Stomach (tissue), 9 donors: ENCODE data around the gene PCAT6. TPM values are rescaled to one million over a fixed set of nuclear protein-coding genes. Genes with fewer than 3 reads are reported as not detected.

Experiments
- DNase-seq, 2 donors: peaks; one replicate each; pipeline versions ENCODE4 v3.0.0 to v3.0.0-alpha.2; 2013 to 2019
- H3K27ac ChIP-seq, 5 donors: fragments of 200-600 bp in 4 of 5; sonication (generic) in 4 of 5; one replicate each; pipeline ENCODE4 v1.5.1; 2013 to 2019; ENCODE audit warnings: mild to moderate bottlenecking in 1 of 5, moderate library complexity in 1 of 5
- H3K27me3 ChIP-seq, 3 donors: fragments of 200-600 bp; sonication (generic); one replicate each; pipeline ENCODE4 v1.5.1; 2017 to 2019; ENCODE audit warnings: mixed run types in 1 of 3
- H3K36me3 ChIP-seq, 4 donors: fragments of 200-600 bp; sonication (generic); 1 replicate in 3 of 4; 2 replicates in 1 of 4; pipeline ENCODE4 v1.5.1; 2016 to 2019
- H3K4me1 ChIP-seq, 4 donors: fragments of 200-600 bp; sonication (generic); one replicate each; pipeline ENCODE4 v1.5.1; 2016 to 2019
- H3K4me3 ChIP-seq, 4 donors: fragments of 200-600 bp; sonication (generic) in 3 of 4; one replicate each; pipeline ENCODE4 v1.5.1; 2016 to 2019; ENCODE audit warnings: mild to moderate bottlenecking in 1 of 4
- H3K9me3 ChIP-seq, 4 donors: fragments of 200-600 bp; sonication (generic); one replicate each; pipeline ENCODE4 v1.5.1; 2016 to 2019
- CTCF ChIP-seq, 7 experiments: fragments of 450-650 bp in 4 of 7; fragments of 200-600 bp in 3 of 7; sonication (generic) in 3 of 7; IDR thresholded peaks; one replicate each; pipeline ENCODE4 v1.5.1; 2016 to 2019; ENCODE audit warnings: antibody characterized with exemption in 7 of 7, control low read depth in 2 of 7, mild to moderate bottlenecking in 1 of 7
- EP300 ChIP-seq: sonication (generic); formaldehyde crosslinking; IDR thresholded peaks from one replicate; pipeline ENCODE4 v1.6.1; 2017; ENCODE audit warnings: antibody characterized with exemption
- POLR2A ChIP-seq, 4 donors: fragments of 450-650 bp; IDR thresholded peaks; one replicate each; pipeline ENCODE4 v1.6.1; 2016; ENCODE audit warnings: antibody characterized with exemption in 4 of 4, control low read depth in 2 of 4, mild to moderate bottlenecking in 1 of 4, moderate library complexity in 1 of 4
- POLR2AphosphoS5 ChIP-seq, 3 donors: sonication (generic); formaldehyde crosslinking; IDR thresholded peaks; one replicate each; pipeline ENCODE4 v1.6.1; 2016; ENCODE audit warnings: antibody characterized with exemption in 3 of 3
- WGBS, 5 donors: extraction: QIAGEN DNeasy Blood & Tissue Kit in 3 of 5; methylation state at CpG; one replicate each; pipeline versions ENCODE4 v1.1.5 to v1.1.7; 2013 to 2018; 5-methylcytosine and 5-hydroxymethylcytosine counted together
- intact Hi-C: fragments of 100-400 bp; cut with DNase I; formaldehyde crosslinking; loops from one replicate; pipeline ENCODE4 v1.15.1; 2023; ENCODE audit warnings: low total_unique reads
- polyA plus RNA-seq, 3 donors: library from polyadenylated mRNA; stranded (reverse); fragments of 200-250 nt; gene quantifications; one replicate each; pipeline ENCODE4 v1.2.3, GENCODE V29; 2013
- total RNA-seq, 5 donors: library from RNA; depleted of rRNA; stranded (reverse); fragments of >200 nt; gene quantifications; one replicate each; pipeline versions ENCODE4 v1.1.0 to v1.2.3, GENCODE V29; 2014 to 2016
- donor health status: healthy with polysubstance abuse.
- donor health status: Bipolar disorder and iron deficiency.
- donor health status: healthy.

PCAT6 gene
- total and polyA plus RNA-seq, 8 donors: 1.2 to 3.9 (median 2.7) TPM; not detected in 5

GRCh38 chr1:202800742-202801141, 10.0 kb upstream of the PCAT6 start:
- intact Hi-C loops: no loop called here
- WGBS, 5 donors: 77 to 96% (median 83%) methylated on average over 1 of the region's 1 CpG
- Histone ChIP-seq H3K27me3 (no peaks in the 10 kb centered on the region), H3K4me3 (no peak overlapping the region), H3K27ac (no peak overlapping the region), H3K4me1 (peaks cover 9 to 66% (median 46%) of the 10 kb centered on the region in 4 donors), H3K36me3 (peaks cover 0 to 7% (median 0%) of the 10 kb centered on the region in 4 donors), H3K9me3 (no peaks in the 10 kb centered on the region)
- DNase-seq: no peak
- TF ChIP-seq EP300: no peak
- TF ChIP-seq POLR2AphosphoS5 (IDR thresholded peaks at IDR 0.05): no peak
- TF ChIP-seq CTCF (IDR thresholded peaks at IDR 0.05): no peak
- no peak for TF ChIP-seq POLR2A (IDR thresholded peaks at IDR 0.05)

GRCh38 chr1:202801175-202801574, 9.6 kb upstream of the PCAT6 start:
- no peaks in the 10 kb centered on the region for H3K9me3 ChIP-seq
- TF ChIP-seq EP300 (no peak), CTCF (IDR thresholded peaks at IDR 0.05) (no peak), POLR2AphosphoS5 (IDR thresholded peaks at IDR 0.05) (no peak), POLR2A (IDR thresholded peaks at IDR 0.05) (no peak)
- DNase-seq: no peak
- H3K27me3 ChIP-seq: no peaks in the 10 kb centered on the region
- H3K36me3 ChIP-seq: peaks cover 0 to 7% (median 0%) of the 10 kb centered on the region in 4 donors
- no peak overlapping the region for H3K27ac ChIP-seq
- peaks cover 13 to 71% (median 44%) of the 10 kb centered on the region in 4 donors for H3K4me1 ChIP-seq
- no peak overlapping the region for H3K4me3 ChIP-seq
- 89 to 97% (median 95%) methylated on average over 2 of the region's 2 CpGs for WGBS, 5 donors
- intact Hi-C loops: no loop called here

GRCh38 chr1:202802034-202802433, 8.7 kb upstream of the PCAT6 start:
- intact Hi-C loops: no loop called here
- no peak for DNase-seq
- no peak overlapping the region for H3K27ac ChIP-seq
- no peak for TF ChIP-seq POLR2A (IDR thresholded peaks at IDR 0.05)
- TF ChIP-seq EP300: no peak
- TF ChIP-seq CTCF (IDR thresholded peaks at IDR 0.05): no peak
- no peak for TF ChIP-seq POLR2AphosphoS5 (IDR thresholded peaks at IDR 0.05)
- no peaks in the 10 kb centered on the region for H3K27me3 ChIP-seq
- H3K36me3 ChIP-seq: no peaks in the 10 kb centered on the region
- WGBS, 5 donors: 65 to 91% (median 68%) methylated on average over 2 of the region's 2 CpGs
- no peaks in the 10 kb centered on the region for H3K9me3 ChIP-seq
- peaks cover 14 to 68% (median 46%) of the 10 kb centered on the region in 4 donors for H3K4me1 ChIP-seq
- H3K4me3 ChIP-seq: no peak overlapping the region

GRCh38 chr1:202802998-202803932, 7.5 kb upstream of the PCAT6 start:
- Histone ChIP-seq H3K36me3 (no peaks in the 10 kb centered on the region), H3K27me3 (no peaks in the 10 kb centered on the region), H3K4me1 (peaks cover 12 to 57% (median 42%) of the 10 kb centered on the region in 4 donors), H3K4me3 (no peak overlapping the region), H3K27ac (peak overlapping the region in 1 of 5 donors; percentile 29), H3K9me3 (no peaks in the 10 kb centered on the region)
- intact Hi-C loops: no loop called here
- TF ChIP-seq POLR2A (IDR thresholded peaks at IDR 0.05): no peak
- no peak for TF ChIP-seq CTCF (IDR thresholded peaks at IDR 0.05)
- TF ChIP-seq POLR2AphosphoS5 (IDR thresholded peaks at IDR 0.05): no peak
- no peak for TF ChIP-seq EP300
- DNase-seq: no peak
- WGBS, 5 donors: 71 to 87% (median 84%) methylated on average over 10 to 15 of the region's 15 CpGs
